ENCODE data around the gene TPK1.

The TPK1 gene

DNA sequence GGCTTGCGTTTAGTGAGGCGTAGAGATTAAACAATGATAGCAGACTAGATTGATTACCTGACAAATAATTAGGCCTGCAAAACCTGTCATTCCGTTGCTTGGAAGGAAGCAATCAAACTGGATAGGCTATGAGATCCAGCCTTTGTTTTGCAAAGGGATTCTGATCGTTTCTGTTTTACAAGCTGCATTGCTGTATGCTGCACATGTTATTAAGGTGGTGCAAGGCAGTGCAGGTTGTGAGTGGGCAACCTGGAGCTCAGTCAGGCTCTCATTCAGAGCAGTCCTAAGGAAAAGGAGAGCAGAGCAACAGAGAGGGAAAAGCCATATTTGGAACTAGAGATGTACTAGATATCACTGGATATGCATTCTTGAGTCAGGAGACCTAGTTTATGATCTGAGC lies 425.4 kb downstream of the TPK1 start:
- DNase-seq (ENCODE audit: low read depth, low spot score) = no peak

DNA sequence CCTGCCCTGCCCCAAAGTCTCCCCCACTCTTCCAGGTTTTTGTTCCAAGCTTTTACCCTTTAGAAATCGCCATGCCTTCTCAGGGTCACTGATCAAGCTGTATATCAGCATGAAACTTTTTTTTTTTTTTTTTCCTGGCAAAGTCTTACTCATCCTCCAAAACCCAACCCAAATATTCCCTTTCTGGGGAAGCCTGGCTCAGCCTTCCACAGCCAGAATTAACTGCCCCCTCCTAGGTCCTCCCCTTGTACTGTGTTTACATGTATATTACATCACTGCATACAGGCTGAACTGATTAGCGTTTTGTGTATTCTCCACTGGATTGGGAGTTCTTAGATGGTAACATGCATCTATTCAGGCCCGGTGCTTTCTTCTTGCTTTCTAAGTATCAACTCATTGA lies 427.7 kb downstream of the TPK1 start:
- no peak for DNase-seq (ENCODE audit: low read depth, low spot score)

- no peak for DNase-seq (ENCODE audit: low read depth, low spot score)
These were observed 428.5 kb downstream of the TPK1 start for GRCh38 chr7:144407266-144407931.

DNA sequence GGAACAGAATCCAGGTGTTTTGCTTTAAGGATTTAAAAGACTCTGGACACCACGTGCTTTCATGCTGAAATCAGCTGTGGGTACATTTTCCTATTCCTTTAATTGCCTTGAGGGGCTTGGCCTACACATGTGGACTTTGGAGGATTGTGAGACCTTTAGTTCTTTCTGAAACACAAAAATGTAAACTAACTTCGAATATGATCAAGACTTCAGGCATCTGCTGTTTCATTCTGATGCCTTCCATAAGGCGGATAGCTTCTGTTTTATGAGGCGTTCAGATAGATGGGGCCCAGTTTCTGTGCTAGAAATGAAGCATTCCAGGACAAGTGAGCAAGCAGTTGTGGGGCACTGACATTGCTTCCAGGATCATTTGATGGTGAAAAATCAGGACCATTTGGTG lies 430.9 kb downstream of the TPK1 start:
- no peak for DNase-seq (ENCODE audit: low read depth, low spot score)

DNA sequence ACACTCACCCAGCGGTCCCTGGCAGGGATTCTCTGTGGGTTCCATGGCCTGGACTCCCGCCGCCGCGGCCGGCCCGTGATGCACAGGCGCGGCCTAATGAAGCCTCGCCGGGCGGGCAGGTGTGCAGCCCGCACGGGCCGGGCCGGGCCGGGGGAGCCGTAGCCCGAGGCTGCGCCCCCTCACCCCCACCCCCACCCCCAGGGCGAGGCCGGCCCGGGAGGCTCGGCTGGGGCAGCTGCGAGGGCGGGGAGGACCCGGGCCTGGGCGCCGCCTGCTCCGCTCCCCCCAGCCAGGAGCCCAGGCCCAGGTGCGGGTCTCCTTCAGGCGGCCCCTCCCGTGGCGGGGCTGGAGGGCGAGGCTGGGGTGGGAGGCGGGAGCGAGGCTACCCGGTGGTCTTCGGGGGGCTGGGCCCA lies 432.2 kb downstream of the TPK1 start, which contains the start of gene NOBOX:
Gene NOBOX (minus strand): TSS at position 45 of the 413 bp plus-strand sequence.
- DNase-seq (ENCODE audit: low read depth, low spot score) = no peak

GRCh38 chr7:144403102-144403501 lies 432.8 kb downstream of the TPK1 start:
- DNase-seq (ENCODE audit: low read depth, low spot score) = no peak

All from activated naive CD8-positive, alpha-beta T cell treated with anti-CD3 and anti-CD28 coated beads, Interleukin-2, amount 50 U/mL, for 16 hours (primary cell).